GM18909 (cell line): ENCODE data around the gene RNF224.
A peak's percentile ranks its signal among the peaks of the same experiment; 100 is the strongest.

Source experiments
- ATAC-seq: cut with Tn5 transposase; IDR thresholded peaks from one replicate; pipeline ENCODE4 v1.9.1; 2021; ENCODE audit warnings: mild to moderate bottlenecking; ENCODE audit not compliant: unreplicated experiment, poor library complexity

Gene RNF224

DNA sequence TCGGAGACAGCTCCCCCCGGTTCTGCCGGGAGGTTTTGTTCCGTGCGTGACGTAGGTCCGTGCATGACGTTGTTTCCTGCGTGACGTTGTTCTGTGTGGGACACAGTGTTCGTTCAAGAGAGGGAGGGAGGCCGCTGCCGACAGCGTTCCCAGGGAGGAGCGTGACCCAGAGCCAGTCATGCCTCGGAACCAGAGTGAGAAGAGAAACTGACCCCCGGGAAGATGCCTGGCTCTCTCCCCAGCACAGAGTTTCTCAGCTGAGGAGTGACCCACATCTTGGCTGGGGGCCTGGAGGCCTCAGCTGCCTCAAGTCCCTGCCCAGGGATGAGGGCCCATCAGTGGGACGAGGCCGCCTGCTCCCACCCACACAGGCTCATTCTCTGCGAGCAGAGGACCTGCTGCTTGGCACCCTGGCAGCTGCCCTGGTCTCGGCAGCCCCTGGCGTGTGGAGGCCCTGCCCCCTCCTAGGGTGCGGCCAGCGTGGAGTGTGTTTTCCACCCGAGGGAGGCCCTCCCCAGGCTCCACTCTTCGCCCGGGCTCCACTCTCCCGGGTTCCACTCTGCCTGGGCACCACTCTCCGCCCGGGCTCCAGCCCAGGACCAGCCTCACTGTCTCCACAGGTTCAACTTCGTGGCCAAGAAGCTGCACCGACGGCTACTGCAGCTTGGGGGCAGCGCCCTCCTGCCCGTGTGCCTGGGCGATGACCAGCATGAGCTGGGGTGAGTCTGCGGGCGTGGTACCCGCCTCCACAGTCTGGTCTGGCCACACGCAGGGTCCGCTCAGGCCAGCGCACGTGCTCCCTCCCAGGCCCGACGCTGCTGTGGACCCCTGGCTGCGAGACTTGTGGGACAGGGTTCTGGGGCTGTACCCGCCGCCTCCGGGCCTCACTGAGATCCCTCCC, 13.9 kb upstream of the RNF224 start:
- ATAC-seq, result no peak

DNA sequence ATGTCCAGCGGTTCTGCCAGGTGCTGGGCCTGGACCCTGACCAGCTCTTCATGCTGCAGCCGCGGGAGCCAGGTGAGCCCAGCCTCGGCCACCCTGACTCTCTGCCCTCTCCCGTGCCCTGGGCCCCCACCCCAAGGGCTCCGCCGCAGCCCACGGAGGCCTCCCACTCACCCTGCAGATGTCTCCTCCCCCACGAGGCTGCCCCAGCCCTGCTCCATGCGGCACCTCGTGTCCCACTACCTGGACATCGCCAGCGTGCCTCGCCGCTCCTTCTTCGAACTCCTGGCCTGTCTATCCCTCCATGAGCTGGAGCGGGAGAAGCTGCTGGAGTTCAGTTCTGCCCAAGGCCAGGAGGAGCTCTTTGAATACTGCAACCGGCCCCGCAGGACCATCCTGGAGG, 12.7 kb upstream of the RNF224 start:
- ATAC-seq, result no peak

DNA sequence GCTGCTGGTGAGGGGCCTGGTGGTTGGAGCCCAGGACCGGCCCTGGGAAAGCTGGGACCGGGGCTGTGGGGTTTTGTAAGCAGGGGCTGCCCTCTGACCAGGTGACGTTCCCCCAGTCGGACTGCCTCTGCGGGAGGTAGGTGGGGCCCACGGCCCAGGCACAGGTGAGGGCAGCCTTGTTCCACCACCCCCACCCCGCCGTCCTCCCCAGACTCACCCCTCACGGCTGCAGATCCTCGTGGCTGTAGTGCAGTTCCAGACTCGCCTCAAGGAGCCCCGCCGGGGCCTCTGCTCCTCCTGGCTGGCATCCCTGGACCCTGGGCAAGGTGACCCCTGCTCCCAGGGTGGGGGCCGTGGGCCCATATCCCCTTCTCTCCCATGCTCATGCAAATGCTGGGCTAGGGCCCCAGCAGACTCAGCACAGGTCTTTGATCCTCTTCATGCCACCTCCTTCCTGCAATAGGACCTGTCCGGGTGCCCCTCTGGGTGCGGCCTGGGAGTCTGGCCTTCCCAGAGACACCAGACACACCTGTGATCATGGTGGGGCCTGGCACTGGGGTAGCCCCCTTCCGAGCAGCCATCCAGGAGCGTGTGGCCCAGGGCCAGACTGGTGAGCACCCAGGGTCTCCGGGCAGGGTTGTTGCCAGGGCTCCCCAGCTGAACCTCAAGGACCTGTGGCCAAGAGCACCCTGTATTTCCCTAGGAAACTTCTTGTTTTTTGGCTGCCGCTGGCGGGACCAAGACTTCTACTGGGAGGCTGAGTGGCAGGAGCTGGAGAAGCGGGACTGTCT, 11.9 kb upstream of the RNF224 start:
- no peak for ATAC-seq

DNA sequence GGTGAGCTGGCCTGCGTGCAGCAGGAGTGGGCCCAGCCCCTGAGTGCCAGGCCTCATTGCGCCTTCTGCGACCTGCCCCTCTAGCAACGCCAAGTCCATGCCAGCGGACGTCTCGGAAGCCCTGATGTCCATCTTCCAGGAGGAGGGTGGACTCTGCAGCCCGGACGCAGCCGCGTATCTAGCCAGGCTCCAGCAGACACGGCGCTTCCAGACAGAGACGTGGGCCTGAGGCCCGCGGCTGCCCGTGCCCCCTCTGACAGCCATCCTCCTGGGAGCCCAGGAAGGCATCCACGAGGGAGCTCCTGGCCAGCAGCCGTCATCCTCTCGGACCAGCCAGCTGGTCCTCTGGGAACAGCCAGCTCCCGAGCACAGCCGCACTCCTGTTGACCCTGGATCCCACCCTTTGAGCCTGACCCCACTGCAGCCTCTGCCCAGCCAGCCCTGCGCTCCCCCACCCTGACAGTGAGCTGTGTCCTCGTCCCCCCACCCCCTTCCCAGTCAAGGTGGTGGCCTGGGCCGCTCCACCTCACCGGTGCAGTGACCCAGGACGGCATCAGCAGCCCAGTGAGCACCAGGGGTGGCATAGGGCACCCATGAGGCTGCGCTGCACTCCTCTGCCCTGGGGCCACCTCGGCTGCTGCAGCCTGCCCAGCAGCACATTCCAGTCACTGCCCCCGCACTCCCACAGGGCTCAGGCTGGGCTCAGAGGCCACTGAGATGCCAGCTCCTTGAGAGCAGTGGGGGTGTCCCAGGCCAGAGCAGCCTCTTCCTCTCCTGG, 10.9 kb upstream of the RNF224 start:
- no peak for ATAC-seq

DNA sequence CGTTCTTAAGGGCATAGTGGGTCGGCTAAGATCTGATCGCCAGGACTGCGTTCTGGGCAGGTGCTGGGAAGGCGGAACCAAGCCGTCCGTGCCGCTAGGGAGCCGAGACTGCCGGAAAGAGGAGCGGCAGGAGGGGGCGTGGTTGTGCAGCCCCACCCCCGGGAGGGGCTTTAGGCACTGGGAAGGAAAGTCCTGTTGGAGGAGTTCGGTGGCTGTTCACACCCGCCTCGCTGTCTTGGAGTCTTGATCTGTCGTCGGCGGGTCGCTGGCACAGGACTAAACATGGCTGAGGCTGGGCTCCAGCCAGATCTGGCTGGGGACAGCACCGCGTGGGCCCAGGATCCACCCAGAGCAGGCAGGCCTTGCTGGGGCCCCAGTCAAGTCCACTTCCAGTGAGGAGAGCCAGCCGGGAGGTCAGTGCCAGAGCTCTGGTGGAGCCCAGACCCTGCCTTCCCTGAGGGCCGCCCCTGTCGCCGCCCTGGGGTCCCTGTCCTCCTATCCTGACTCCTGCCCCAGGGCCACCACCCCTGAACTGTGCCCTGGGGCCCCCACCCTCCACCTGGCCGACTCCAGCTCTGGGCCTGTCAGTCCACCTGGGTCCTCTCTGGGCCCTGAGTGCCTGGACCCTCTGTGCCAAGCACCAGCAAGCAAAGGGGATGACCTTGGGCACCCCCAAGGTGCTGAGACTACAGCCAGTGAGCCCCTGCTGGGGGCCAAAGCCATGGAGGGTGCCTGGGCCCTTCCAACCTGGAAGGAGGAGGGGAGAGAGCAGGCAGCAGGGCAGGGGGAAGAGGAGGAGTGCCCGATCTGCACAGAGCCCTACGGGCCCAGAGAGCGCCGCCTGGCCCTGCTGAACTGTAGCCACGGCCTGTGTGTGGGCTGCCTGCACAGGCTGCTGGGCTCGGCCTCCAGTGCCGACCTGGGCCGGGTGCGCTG, 9.8 kb upstream of the RNF224 start:
- ATAC-seq, result no peak

- ATAC-seq, result no peak
Measured at GRCh38 chr9:137218212-137218753, 9.0 kb upstream of the RNF224 start.

- ATAC-seq, result no peak
Measured at GRCh38 chr9:137218754-137219271, 8.5 kb upstream of the RNF224 start.

GRCh38 chr9:137219757-137220316, 7.5 kb upstream of the RNF224 start:
- ATAC-seq, result no peak

DNA sequence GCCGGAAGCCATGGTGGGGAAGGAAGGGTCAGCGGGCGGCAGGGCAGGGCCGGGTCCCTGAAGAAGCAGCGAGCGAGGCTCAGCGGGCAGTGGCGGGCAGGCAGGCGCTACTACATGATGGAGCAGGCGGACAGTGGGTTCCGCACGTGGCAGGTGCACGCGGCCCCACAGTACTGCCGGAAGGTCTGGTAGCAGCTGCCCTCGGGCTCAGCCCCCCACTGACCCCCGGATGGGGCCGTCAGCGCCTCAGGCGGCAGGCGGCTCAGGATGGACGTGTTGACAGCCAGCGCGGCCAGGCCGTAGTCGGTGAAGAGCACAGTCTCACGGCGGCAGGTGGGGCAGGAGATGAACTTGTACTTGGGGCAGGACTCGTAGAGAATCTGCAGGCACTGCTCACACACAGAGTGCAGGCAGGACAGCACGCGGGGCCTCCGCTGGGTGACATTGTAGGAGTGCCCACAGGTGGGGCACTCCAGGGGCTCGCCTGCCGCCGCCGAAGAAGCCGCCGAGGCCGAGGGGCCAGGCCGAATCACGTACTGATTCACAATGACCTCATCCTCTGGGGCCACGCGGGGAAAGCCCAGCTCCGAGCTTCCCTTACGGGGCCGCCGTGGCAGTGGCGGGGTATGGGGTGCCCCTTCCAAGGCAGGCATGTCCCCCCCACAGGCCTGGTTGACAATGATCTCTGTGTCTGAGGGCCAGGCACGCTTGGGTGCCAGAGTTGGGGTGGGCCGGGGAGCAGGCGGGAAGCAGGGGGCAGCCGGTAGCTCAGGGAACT, 6.8 kb upstream of the RNF224 start:
- no peak for ATAC-seq

DNA sequence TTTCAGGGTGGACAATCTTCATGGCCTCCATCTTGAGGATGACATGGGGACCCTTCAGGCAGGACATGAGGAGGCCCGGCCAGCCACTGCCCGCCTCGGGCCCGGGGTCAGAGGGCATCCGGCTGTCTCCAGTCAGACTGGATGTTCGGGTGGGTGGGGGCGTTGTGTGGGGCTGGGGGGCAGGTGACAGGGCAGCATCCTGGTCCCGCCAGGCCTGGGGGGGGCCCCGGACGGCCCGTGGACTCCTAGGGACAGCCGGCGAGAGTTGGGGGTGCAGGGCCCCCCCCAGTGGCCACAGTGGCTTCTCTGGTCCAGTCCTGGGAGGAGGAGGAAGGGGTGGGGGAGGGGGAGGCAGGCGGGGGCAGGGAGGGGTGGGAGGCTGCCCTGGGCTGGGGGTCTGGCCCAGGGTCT, 6.2 kb upstream of the RNF224 start:
- no peak for ATAC-seq

DNA sequence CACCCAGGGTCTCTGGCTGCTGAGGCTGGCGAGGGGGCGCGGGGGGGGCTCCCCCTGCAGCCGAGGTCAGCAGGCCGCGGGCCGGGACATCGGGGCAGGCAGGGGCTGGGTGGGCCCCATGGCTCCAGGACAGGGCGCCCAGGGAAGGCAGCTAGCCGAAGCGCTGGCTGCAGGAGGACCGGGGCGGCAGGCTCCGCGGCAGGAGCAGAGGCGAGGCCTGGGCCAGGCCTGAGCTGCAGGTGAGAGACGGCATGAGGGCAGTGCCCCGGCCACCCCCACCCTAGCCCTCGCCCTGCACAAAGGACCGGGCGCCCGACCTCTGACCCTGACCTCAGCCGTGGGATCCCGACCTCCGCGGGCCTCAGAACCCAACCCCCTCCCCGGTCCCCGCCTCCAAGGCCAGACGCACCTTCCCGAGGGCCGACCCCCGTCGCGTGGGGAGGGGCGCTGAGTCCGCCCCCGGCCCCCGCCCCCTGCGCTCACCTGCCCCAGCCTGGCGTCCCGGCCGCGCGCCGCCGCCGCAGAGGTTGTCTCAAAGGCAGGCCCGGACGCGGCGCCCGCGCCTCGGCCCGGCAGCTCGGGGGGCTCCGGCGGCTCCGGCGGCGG, 5.7 kb upstream of the RNF224 start:
- no peak for ATAC-seq

- no peak for ATAC-seq
Measured at GRCh38 chr9:137222190-137223077, 4.9 kb upstream of the RNF224 start, which contains the start of gene RNF208. RNF208 (minus strand) TSS chr9:137222240; CDS start chr9:137221212, 1,028 bp downstream.

GRCh38 chr9:137223078-137223970, 4.0 kb upstream of the RNF224 start:
- ATAC-seq, result peak; percentile 73

DNA sequence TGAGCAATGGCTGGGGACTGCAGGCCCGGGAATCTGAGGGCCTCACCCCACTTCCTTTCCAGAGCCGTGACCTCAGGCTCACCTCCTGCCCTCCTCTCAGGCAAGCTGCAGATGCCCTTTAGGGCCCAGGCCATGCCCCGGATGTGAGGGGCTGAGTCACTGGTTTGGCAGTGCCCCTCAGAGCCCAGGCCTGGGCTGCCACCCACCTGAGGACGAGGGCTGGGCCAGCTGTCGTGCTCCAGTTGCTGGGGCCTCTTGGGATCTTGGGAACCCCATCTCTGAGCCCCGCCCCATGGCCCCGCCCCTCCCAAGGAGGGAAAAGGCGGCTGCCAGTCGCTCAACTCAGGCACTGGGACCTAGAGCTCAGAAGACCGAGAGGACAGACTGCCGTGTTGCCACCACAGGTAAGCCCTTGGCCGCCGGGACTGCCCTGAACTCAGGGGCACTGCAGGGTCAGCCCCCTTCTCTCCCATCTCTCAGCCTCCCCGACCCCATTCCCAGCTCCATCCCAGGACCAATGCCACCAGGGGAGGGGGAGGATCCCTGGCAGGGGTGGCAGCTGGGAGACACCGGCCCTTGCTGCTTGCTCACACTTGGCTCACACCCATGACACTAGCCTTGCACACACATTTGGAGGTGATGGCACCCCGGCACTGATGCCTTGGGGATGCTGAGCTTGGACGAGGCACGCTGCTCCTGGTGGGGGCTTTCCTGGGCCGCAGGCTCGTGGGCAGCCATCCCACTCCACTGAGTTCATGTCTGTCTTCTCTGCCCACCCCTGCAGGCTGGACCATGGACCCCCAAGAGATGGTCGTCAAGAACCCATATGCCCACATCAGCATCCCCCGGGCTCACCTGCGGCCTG, 2.2 kb upstream of the RNF224 start, which contains the start of gene CYSRT1:
TSS of gene CYSRT1 (plus strand) at position 345 of the 865 bp plus-strand sequence. CDS start at position 793, 448 bp downstream.
- no peak for ATAC-seq
